Stimulated activated naive CD8-positive, alpha-beta T cell treated with anti-CD3 and anti-CD28 coated beads, Interleukin-15, Interleukin-2, amounts not matched to agents 100 ng/mL and 50 ng/mL, for 24 hours (primary cell): ENCODE measurements around the gene LRP2.

Source experiments
- H3K27ac Mint-ChIP-seq: one replicate; pipeline ENCODE4 v1.8.0; 2021; ENCODE audit warnings: mild to moderate bottlenecking, mixed read lengths
- H3K27me3 Mint-ChIP-seq: one replicate; pipeline ENCODE4 v1.8.0; 2021; ENCODE audit warnings: mixed read lengths
- H3K36me3 Mint-ChIP-seq: one replicate; pipeline ENCODE4 v1.8.0; 2021; ENCODE audit warnings: low read depth, mixed read lengths
- H3K4me1 Mint-ChIP-seq: one replicate; pipeline ENCODE4 v1.8.0; 2021; ENCODE audit warnings: low read depth, mixed read lengths
- H3K4me3 Mint-ChIP-seq: one replicate; pipeline ENCODE4 v1.8.0; 2021; ENCODE audit warnings: mild to moderate bottlenecking, mixed read lengths
- H3K9me3 Mint-ChIP-seq: one replicate; pipeline ENCODE4 v1.8.0; 2021; ENCODE audit warnings: mixed read lengths

Gene LRP2

DNA sequence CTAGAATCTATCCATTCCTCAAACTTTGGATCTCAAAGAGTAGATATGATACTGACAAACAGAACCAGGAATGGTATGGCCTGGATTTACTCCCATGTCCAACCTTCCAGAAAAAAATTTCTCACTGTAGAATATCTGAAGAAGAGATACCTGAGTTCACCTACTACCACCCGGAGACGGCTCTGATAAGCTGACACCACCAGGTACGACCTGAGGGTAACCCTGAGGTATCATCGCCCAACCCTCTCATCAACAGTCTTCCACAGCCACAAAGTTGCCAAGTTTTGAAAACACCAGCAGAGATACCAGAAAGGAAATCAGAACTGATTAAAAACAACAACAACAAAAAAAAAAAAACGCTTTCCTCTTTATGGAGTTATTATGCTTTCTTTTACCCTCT lies 102.9 kb downstream of the LRP2 start:
- Mint-ChIP-seq H3K27ac (no peak overlapping the region), H3K27me3 (peaks cover 19% of the 10 kb centered on the region), H3K4me3 (no peak overlapping the region), H3K36me3 (no peaks in the 10 kb centered on the region), H3K4me1 (no peaks in the 10 kb centered on the region), H3K9me3 (no peaks in the 10 kb centered on the region)

DNA sequence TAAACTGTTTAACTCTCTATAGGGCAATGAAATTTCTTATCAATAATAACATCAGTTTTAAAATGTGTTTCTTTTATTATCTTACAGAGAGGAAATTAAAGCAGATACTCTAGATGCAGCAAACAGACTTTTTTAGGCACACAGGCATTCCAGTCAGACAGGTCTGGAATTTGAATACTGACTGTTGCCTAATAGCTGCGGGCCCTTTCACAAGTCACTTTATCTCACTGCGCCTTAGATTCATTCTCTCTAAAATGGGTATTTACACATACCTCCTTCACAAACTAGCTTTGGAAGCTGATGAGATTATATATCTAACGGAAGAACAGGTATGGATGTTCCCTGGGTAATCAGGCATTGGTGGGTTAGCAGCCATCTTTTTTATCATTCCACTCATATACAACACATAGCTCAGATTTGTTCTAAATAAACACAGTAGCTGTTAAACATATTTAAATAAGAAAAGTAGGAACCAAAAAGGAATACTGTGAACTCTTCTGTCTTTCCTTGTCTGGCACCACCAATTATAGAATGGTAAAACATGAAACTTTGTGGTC lies 104.2 kb downstream of the LRP2 start:
- Mint-ChIP-seq H3K27me3 (peaks cover 19% of the 10 kb centered on the region), H3K4me1 (no peaks in the 10 kb centered on the region), H3K36me3 (no peaks in the 10 kb centered on the region), H3K27ac (no peak overlapping the region), H3K9me3 (no peaks in the 10 kb centered on the region), H3K4me3 (no peak overlapping the region)

GRCh38 chr2:169254774-169255173 lies 107.6 kb downstream of the LRP2 start:
- Mint-ChIP-seq H3K27me3 (peaks cover 10% of the 10 kb centered on the region), H3K4me1 (no peaks in the 10 kb centered on the region), H3K27ac (no peak overlapping the region), H3K36me3 (no peaks in the 10 kb centered on the region), H3K9me3 (no peaks in the 10 kb centered on the region), H3K4me3 (no peak overlapping the region)

GRCh38 chr2:169247211-169247610 lies 115.1 kb downstream of the LRP2 start:
- H3K9me3 Mint-ChIP-seq: no peaks in the 10 kb centered on the region
- H3K36me3 Mint-ChIP-seq: no peaks in the 10 kb centered on the region
- H3K4me3 Mint-ChIP-seq: no peak overlapping the region
- no peak overlapping the region for H3K27ac Mint-ChIP-seq
- peaks cover 6% of the 10 kb centered on the region for H3K27me3 Mint-ChIP-seq
- H3K4me1 Mint-ChIP-seq: no peaks in the 10 kb centered on the region

DNA sequence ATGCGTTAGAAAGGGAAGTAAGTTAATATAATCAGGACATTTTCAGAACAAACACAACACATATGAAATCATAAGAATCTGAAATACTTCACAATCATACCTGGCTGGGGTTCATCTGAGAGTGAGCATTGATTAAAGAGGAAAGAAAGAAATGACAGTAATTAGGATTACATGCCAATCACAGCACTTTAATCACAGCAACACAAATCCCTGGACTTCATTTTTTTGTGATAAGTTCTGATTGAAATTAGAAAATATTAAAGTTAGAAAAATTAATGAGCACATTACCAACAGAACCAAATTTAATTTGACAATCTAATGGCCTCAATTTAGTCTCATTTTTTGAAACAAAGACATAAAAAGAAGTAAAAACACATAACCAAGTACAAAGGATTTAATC lies 121.9 kb downstream of the LRP2 start:
- Mint-ChIP-seq H3K4me1 (no peaks in the 10 kb centered on the region), H3K4me3 (no peak overlapping the region), H3K27me3 (peaks cover 10% of the 10 kb centered on the region), H3K36me3 (no peaks in the 10 kb centered on the region), H3K27ac (no peak overlapping the region), H3K9me3 (no peaks in the 10 kb centered on the region)

DNA sequence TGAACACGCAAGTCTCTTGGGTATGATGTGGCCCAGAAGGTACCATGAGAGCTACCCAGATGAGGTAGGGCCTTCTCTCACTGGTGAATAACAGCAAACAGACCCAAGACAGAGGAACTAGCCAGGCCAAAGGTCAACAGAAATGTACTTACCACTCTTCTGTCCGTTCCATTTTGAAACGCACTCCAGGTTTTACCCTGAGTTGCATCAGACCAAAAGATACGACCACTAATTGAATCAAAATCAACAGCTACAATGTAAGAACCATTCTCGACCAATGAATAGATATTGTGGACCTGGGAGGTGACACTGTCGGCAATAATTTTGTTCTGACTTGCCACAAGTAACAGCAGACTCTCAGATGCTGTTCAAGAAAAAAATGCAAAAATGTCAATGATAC lies 124.4 kb downstream of the LRP2 start:
- Mint-ChIP-seq H3K27ac (no peak overlapping the region), H3K27me3 (peaks cover 4% of the 10 kb centered on the region), H3K4me1 (no peaks in the 10 kb centered on the region), H3K4me3 (no peak overlapping the region), H3K36me3 (no peaks in the 10 kb centered on the region), H3K9me3 (no peaks in the 10 kb centered on the region)

- Mint-ChIP-seq H3K4me1 (no peaks in the 10 kb centered on the region), H3K27me3 (peaks cover 4% of the 10 kb centered on the region), H3K4me3 (no peak overlapping the region), H3K36me3 (no peaks in the 10 kb centered on the region), H3K27ac (no peak overlapping the region), H3K9me3 (no peaks in the 10 kb centered on the region)
Observed at GRCh38 chr2:169237286-169237685, 125.0 kb downstream of the LRP2 start.

DNA sequence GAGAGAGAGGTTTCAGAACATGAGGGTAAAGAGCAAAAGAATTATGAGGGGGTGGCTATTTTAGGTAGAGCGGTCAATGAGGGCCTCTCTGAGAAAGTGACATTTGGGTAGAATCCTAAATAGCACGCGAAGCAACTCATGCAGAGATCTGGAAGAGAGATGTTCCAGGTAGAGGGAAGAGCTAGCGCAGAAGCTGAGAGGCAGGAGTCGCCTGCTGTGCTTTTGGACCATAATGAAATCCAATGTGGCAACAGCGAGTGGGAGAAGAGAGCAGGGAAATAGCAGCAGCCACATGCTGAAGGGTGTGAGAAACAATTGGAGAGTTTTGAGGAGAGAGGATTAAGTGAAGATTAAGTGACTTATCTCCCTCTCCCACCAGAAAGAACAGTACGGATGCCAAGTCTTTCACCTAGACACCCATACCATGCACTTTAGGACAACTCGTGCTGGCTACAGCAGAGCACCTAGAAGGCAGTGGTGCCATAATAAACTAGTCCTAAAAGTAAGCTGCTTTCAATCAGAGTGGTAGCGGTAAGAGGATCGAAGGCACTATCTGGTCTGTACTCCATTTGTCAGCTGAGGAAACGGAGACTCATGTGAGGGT lies 129.7 kb downstream of the LRP2 start:
- Mint-ChIP-seq H3K4me1 (no peaks in the 10 kb centered on the region), H3K36me3 (no peaks in the 10 kb centered on the region), H3K9me3 (no peaks in the 10 kb centered on the region), H3K27me3 (peaks cover 4% of the 10 kb centered on the region), H3K27ac (no peak overlapping the region), H3K4me3 (no peak overlapping the region)

GRCh38 chr2:169230204-169230603 lies 132.1 kb downstream of the LRP2 start:
- H3K9me3 Mint-ChIP-seq: no peaks in the 10 kb centered on the region
- no peaks in the 10 kb centered on the region for H3K36me3 Mint-ChIP-seq
- no peak overlapping the region for H3K27ac Mint-ChIP-seq
- no peaks in the 10 kb centered on the region for H3K27me3 Mint-ChIP-seq
- H3K4me3 Mint-ChIP-seq: no peak overlapping the region
- H3K4me1 Mint-ChIP-seq: no peaks in the 10 kb centered on the region

DNA sequence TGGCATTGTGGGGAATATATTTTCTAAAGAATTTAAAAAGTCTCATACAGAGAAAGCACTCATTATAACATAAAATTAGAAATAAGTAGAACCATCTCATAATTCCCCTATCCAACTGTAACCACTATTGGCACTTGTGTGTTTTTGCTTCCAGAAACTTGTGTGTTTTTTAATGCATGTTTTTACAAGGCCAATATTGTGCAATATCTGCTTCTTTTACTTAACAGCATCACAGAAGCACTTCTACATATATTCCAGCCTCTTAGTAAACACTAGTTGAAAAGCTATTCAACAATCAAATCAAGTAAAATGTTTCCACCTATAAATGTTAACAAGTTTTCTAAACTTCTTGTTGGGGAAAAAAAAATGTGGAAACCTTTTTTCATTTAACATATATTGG lies 132.7 kb downstream of the LRP2 start:
- Mint-ChIP-seq H3K9me3 (no peaks in the 10 kb centered on the region), H3K4me1 (no peaks in the 10 kb centered on the region), H3K36me3 (no peaks in the 10 kb centered on the region), H3K4me3 (no peak overlapping the region), H3K27me3 (no peaks in the 10 kb centered on the region), H3K27ac (no peak overlapping the region)

- no peak overlapping the region for H3K4me3 Mint-ChIP-seq
- no peaks in the 10 kb centered on the region for H3K9me3 Mint-ChIP-seq
- H3K4me1 Mint-ChIP-seq: no peaks in the 10 kb centered on the region
- H3K27ac Mint-ChIP-seq: no peak overlapping the region
- H3K36me3 Mint-ChIP-seq: no peaks in the 10 kb centered on the region
- H3K27me3 Mint-ChIP-seq: no peaks in the 10 kb centered on the region
Observed at GRCh38 chr2:169225906-169226305, 136.4 kb downstream of the LRP2 start.

GRCh38 chr2:169225233-169225750 lies 137.0 kb downstream of the LRP2 start:
- Mint-ChIP-seq H3K4me1 (no peaks in the 10 kb centered on the region), H3K27me3 (no peaks in the 10 kb centered on the region)

DNA sequence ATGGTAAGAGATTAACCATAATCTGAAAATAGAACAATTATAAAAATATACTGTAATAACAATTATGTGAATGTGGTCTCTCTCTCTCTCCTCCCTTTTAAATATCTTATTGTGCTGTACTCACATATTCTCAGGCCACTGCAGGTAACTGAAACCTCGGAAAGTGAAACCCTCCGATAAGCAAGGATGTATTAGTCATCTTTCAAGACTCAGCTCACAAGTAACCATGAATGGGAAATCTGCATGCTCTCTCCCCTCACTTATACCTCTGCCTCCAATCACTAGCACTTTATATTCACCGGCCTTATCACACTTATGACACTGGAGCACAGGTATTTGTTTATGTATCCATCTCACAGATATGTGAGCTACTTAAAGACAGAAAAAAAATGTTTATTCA lies 139.7 kb downstream of the LRP2 start:
- Mint-ChIP-seq H3K36me3 (no peaks in the 10 kb centered on the region), H3K4me1 (no peaks in the 10 kb centered on the region), H3K4me3 (no peak overlapping the region), H3K9me3 (no peaks in the 10 kb centered on the region), H3K27ac (no peak overlapping the region), H3K27me3 (no peaks in the 10 kb centered on the region)

More at GRCh38 chr2:169225233-169225750, 137.0 kb downstream of the LRP2 start:
- Mint-ChIP-seq H3K9me3 (no peaks in the 10 kb centered on the region), H3K36me3 (no peaks in the 10 kb centered on the region), H3K4me3 (no peak overlapping the region), H3K27ac (no peak overlapping the region)

DNA sequence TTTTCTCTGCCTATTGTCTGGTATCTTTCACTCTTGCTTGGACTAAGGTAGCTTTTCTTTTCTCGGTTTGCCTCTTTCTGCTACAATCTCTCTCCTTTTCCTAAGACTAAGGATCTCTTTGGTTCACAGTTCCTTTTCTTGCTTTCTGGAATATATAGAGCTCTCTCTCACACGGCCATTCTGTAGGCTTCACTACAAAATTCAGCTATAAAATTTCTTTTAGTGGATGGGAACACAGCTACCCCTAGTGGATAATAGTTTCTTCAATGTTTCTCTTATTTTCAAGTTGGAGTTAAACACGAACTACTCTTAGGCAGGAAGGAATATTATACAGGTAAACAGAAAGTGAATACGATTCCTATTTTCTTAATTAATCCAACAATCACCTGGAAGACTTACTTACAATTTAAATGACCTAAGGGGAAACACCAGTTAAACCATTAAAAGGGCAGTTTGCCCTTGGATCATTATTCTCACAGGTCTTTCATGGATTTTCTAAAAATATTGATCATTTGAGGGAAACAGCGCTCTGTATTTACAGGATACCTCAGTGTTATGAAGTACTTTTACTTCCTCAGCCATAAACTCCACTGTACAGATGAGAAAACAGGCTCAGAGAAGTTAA lies 140.5 kb downstream of the LRP2 start:
- Mint-ChIP-seq H3K4me1 (no peaks in the 10 kb centered on the region), H3K27me3 (no peaks in the 10 kb centered on the region), H3K36me3 (no peaks in the 10 kb centered on the region), H3K4me3 (no peak overlapping the region), H3K27ac (no peak overlapping the region), H3K9me3 (no peaks in the 10 kb centered on the region)

DNA sequence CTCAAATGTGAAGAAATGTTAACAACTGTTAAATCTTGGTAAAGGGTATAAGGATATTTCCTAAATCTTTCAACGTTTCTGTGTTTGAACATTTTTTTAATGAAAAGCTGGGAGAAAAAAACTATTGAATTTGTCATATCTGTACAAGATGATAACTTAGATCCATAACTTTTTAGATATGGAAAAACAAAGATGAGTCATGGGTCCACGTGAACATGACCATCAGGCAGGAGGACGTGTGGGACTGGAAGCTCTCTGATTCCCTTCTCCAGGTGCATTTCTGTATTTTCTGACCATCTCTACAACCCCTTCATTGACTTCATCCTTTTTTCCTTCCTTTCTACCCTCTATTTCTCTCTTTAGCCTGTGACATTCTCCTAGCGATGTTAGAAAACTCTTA lies 151.4 kb downstream of the LRP2 start:
- H3K27me3 Mint-ChIP-seq: no peaks in the 10 kb centered on the region
- no peak overlapping the region for H3K4me3 Mint-ChIP-seq
- no peaks in the 10 kb centered on the region for H3K4me1 Mint-ChIP-seq
- H3K9me3 Mint-ChIP-seq: no peaks in the 10 kb centered on the region
- H3K27ac Mint-ChIP-seq: no peak overlapping the region
- no peaks in the 10 kb centered on the region for H3K36me3 Mint-ChIP-seq

GRCh38 chr2:169208026-169208425 lies 154.3 kb downstream of the LRP2 start:
- H3K27me3 Mint-ChIP-seq: no peaks in the 10 kb centered on the region
- no peak overlapping the region for H3K4me3 Mint-ChIP-seq
- H3K27ac Mint-ChIP-seq: no peak overlapping the region
- H3K4me1 Mint-ChIP-seq: no peaks in the 10 kb centered on the region
- H3K9me3 Mint-ChIP-seq: no peaks in the 10 kb centered on the region
- no peaks in the 10 kb centered on the region for H3K36me3 Mint-ChIP-seq
